HG02642 (cell line): ENCODE measurements around the gene BAG3.
"Not testable (repeated sequence)": the region's sequence is repeated elsewhere in the genome, so short reads cannot be mapped to it uniquely, and the experiment has no call there.

ENCODE experiments used
- ATAC-seq: cut with Tn5 transposase; IDR thresholded peaks from one replicate; pipeline ENCODE4 v1.9.1; 2021; ENCODE audit warnings: mild to moderate bottlenecking; ENCODE audit not compliant: unreplicated experiment, poor library complexity

The BAG3 gene

DNA sequence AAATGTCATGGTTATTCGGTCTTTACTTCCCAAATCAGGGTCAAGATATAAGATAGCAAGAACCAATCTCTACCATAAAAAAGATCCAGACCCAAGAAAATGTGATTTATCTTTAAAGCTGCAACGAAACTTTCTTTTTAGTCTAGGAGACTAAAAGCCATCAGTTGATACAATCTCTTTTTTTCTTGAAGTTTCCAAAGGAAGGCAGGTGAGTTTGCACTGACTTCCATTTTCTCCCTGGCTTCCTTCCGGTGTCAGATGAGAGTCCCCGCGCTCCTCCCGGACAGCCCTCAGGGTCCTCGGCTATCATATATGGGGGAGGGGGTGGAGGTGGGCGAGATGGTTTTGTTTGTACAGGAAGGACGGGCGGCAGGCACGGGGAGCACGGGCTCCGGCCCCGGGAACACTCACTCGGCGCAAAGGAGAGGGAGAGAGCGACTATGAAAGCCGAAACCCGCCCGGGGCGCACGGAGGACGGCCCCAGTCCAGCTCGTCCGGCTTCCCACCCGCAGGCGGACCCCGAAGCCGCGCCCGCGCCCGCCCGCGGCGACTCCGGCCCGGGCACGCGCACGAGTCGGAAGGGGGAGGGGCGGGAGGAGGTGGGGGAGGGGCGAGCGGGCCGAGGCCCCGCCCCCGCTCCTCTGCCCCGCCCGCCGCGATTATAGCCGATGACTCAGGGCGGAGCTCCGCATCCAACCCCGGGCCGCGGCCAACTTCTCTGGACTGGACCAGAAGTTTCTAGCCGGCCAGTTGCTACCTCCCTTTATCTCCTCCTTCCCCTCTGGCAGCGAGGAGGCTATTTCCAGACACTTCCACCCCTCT is at the start of gene BAG3:
Gene BAG3 (plus strand): TSS at position 689 of the 822 bp plus-strand sequence. CDS start 296 bp downstream, outside the sequence.
- ATAC-seq = peak; percentile 83

DNA sequence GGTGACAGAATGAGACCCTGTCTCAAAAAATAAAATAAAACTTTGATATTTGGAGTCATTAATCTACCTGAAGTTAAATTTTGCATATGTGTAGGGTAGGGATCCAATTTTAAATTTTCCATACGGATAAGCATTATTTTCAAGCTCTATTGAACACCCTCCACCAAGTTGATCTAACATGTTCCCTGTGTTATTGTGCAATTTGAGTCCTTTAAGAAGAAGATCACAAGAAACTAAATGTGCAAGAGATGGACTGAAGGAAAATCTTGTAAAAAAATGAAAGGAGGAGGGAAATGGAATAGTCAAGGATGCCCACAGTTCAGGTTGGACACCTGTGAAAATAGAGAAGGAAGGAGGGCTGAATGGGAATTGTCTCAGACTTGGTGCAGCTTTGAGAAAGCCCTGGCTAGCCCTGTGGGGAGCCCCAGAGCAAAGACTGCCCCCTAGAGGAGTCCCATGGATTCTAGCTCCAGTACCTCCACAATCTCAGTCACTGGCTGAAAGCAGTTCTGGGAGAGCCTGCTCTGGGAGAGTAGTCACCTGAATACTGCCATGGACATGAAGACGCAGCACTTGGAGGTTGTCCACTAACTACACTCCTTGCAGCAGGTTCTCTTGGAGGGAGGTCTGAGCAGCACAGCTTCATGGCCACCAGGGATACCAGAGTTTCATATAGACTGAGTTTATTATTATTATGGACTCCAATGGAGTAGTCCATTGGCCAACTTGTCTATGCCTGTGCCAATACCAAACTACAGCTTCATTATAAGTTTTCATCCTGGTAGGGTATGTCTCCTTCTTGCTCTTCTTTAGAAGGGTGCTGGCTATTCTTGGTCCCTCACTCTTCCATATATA is 48.7 kb upstream of the BAG3 start:
- ATAC-seq = no peak

DNA sequence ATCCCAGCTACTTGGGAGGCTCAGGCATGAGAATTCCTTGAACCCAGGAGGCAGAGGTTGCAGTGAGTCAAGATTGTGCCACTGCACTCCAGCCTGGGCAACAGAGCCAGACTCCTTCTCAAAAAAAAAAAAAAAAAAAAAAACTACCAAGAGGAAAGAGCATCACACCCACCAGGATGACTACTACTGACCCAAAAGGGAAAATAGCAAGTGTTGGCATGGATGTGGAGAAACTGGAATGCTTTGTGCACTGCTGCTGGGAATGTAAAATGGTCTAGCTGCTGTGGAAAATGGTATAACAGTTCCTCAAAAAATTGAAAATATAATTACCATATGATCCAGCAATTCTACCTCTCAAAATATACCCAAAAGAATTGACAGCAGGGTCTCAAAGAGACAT is 46.7 kb upstream of the BAG3 start:
- ATAC-seq = no peak

DNA sequence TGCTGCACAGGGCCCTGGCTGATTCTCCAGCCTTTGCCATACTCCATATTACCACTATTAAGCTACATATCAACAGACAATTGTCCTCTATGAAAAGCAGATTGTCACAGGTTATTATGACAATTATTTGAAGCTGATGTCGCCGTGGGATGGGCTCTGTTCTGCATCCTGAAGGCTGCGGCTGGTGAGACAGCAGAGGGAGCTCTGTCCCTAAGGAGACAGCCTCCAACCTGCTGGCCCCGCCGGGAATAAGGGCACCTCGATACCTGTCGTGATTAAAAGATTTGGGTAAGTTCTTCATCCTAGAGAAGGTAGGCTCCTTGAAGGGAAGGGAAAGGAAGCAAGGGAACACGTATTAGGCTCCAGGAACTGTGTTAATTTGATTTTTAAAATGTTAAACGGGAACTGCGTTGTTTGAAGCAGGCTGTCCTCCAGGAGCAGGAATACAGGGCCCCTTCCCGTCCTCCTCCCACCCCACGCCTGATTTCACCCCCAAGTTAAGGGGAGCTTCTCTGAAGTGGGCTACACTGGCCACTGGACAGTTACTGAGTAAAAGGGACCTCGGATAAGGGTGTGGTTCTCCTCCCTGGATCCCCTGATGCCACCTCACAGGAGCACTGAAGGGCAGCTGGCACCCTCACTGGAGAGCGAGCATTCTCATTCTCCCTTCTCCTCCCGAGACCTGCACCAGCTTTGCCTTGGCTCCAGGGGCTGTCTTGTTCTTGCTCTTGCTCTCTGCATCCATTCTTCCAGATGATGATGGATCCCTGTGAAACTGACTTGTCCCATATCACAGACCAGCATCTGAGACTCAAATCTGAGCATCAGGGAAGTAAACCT is 42.6 kb upstream of the BAG3 start:
- ATAC-seq = no peak

DNA sequence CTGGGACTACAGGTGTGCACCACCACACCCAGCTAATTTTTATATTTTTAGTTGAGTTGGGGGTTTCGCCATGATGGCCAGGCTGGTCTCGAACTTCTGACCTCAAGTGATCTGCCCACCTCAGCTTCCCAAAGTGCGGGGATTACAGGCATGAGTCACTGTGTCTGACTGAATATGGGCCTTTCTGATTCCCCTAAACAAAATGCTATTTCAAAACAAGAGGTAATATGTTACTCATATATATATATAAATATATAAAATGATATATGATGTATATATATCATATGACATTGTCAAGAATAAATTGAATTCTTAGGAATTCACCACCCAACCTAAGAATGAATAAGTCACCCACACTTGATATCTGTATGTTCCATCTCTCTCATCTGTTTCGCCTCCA is 41.7 kb upstream of the BAG3 start:
- no peak for ATAC-seq

DNA sequence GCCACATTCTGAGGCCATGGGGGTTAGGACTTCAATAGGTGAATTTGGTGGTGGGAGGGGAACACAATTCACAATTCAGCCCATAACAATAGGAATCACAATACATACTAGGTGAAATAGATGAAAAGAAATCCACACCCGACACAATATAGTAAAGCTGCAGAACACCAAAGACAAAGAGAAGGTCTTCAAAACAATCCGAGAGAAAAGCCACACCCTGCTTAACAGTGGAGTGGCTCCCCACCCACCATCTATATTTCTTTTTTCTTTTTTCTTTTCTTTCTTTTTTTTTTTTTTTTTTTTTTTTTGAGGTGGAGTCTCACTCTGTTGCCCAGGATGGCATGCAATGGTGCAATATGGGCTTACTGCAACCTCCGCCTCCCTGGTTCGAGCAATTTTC is 39.7 kb upstream of the BAG3 start:
- no peak for ATAC-seq

DNA sequence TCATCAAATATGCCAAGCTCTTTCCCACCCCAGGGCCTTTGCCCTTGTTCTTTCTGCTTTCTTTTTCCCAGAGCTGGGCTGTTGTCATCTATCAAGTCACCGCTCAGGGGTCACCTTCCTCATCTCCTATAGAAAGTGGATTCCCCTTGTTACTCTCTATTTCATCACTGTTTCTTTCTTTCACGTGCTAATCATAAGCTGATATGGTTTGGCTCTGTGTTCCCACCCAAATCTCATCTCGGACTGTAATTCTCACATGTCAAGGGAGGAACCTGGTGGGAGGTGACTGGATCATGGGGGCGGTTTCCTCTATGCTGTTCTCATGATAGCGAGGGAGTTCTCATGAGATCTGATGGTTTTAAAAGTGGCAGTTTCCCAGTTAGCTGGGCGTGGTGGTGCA is 37.4 kb upstream of the BAG3 start:
- ATAC-seq = no peak

DNA sequence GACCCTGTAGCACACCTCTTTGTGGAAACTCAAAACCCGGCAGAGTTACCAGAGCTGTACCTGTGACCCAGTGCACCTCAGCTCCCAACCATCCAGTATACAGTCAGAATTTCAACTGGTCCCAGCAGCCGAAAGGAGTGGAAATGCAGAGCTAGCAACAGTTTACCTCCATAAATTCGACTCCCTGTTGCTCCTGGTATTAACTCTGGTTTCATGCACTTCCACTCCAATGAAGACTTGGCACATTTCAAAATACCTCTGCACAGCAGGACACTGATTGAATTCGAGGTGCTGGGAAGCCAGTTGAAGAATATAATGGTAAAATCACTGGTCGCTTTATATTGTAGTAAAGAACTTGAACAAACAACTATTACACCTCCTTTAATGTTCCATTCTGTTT is 36.5 kb upstream of the BAG3 start:
- ATAC-seq = no peak

DNA sequence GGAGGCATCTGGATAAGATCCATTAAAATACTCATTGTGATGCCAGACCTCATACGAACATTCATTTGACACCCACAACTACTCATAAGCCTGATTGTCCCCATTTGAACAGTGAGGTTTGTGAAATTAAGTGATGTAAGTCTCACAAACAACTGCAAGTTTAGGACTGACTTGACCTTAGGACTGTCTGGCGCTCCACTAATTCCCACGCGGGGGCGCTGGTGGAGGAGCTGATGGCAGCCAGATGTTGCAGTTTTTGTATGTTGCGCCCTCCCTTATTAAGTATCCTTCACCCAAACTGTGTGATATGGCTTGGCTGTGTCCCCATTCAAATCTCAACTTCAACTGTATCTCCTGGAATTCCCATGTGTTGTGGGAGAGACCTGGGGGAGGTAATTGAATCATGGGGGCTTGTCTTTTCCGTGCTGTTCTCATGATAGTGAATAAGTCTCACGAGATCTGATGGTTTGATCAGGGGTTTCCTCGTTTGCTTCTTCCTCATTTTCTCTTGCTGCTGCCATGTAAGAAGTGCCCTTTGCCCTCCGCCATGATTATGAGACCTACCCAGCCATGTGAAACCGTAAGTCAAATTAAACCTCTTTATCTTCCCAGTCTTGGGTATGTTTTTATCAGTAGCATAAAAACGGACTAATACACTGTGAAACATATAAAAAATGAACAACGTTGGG is 34.2 kb upstream of the BAG3 start:
- ATAC-seq = no peak

DNA sequence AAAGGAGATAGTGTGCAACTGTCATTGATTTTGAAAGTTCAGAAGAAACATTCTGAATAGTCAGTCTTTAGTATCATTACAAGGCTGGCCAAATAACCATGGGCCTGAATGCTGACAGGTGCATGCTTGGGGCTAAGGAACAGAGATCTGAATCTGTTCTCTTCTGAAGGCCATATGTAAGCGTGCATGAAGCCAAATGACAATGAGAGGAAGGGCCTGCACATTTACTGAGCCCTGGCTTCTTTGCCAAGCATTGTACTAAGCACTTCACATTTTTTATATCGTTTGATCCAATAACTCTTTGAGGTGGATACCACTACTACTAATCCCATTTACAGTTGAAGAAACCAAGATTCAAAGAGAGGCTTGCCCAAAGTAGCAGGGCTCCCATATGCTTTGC is 32.0 kb upstream of the BAG3 start:
- ATAC-seq = no peak

DNA sequence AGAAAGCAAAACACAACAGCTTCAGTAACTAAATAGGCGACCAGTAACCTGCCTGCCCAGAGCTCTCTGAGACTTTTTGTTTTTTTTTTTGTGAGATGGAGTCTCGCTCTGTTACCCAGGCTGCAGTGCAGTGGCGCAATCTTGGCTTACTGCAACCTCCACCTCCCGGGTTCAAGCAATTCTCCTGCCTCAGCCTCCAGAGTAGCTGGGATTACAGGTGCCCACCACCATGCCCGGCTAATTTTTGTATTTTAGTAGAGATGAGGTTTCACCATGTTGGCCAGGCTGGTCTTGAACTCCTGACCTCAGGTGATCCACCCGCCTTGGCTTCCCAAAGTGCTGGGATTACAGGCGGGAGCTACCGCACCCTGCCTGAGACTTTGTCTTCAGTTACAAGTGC is 31.4 kb upstream of the BAG3 start:
- ATAC-seq = not testable (repeated sequence)

DNA sequence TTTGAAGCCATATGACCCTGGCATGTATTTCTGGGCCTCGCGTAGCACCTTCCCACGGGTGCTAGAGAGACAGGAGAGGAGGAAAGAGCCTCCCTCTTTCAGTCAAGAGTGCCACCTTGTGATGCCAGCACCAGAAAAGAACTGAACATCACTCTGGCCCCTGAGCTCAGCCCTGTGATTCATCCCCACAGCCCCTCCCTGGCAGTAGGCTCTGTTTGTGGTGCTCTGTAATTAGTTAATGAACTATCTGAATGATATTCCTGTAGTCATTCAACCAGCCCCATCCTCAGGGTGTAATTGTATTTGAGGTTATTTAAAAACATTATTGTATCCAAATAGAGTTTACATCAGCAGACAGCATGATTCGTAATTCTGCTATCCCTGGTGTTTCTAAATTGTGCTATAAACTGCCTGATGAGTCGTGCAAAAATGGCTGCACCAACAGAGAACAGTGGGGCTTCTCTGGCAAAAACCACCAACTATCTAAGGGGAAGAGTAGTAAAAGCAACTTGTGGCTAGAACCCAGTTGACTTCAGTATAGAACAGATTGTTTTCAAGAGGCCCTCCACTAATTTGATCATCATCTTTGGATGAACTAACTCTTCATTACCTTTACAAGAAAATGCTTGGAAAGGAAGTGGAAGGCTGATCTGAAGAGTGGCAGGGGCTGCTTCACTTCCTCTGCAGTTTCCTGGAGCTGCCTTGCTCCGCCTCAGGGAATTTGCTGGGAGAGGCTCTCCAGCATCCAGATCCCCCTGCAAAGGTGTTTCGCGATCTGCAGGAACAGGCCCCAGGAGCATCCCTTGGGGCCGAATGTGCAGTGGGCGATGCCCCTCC is 30.7 kb upstream of the BAG3 start:
- no peak for ATAC-seq

DNA sequence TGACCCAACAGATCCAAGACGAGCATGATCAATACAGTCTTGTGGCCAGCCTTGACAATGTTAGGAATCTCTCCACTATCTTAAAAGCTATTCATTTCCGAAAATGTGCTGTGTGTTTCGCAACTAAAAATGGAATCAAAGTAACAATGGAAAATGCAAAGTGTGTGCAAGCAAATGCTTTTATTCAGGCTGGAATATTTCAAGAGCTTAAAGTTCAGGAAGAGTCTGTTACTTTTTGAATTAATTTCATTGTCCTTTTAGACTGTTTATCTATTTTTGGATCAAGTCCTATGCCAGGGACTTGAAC is 30.1 kb upstream of the BAG3 start:
- no peak for ATAC-seq

DNA sequence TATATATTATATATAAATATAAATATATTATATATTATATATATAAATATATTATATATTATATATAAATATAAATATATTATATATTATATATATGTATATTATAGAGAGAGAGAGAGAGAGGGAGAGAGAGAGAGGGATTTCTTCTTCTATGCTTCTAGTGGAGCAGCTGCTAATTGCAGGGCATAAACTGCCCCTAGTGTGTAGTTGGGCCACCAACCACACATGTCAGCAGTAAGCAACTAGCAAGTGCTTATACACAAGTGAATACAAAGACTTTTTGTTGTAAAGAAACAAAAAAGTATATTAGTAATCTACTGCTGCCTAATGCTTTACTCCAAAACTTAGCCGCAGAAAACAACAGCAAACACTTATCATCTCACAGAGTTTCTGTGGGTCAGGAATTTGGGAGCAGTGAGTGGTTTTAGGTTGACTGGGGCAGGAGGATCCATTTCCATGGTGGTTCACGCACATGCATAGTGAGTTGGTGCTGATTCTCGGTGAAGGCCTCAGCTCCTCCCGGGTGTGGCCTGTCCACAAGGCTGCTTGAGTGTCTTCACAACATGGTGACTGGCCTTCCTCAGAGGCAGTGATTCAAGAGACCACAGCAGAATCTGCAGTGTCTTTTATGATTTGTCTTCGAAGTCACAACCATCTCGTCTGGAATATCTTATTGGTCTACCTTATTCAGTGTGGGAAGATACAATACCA is 25.5 kb upstream of the BAG3 start:
- no peak for ATAC-seq

DNA sequence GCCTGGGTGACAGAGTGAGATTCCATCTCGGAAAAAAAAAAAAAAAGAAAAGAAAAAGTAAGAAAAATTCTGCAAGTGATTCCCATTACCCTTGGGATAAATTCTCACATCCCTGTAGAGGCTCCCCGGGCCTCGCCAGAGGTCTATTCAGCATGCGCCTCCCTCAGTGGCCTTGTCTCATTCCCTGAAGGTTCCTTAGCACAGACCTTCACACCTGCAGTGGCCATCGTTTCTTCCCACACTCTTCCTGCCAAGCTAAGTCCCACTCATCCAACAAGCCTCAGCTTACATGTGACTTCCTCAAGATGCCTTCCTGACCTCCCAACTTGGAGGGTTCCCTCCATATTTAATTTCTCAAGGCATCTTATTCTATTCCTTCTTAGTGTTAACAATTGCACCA is 20.9 kb upstream of the BAG3 start:
- no peak for ATAC-seq

DNA sequence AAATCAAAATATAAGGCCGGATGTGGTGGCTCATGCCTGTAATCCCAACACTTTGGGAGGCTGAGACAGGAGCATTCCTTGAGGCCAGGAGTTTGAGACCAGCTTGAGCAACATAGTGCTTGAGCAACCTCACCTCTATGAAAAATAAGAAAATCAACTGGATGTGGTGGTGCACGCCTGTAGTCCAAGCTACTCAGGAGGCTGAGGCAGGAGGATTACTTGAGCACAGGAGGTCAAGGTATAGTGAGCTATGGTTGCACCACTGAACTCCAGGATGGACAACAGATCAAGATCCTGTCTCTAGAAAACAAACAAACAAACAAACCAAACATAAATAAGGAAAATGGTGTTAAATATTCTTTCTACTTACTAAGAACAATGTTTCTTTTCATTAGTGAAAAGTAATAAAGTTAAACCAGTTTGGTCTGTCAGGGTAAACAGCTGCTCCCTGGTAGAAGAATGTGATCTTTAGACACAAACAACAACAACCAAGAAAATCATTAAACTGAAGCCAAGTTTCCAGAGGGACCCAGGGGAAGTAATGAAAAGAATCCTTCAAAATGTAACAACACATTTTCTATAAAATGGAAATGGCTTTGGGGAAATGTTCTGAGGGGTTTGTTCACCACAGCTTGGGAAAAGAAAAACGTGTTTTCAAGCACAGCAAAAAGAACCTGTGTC is 17.5 kb upstream of the BAG3 start:
- no peak for ATAC-seq

DNA sequence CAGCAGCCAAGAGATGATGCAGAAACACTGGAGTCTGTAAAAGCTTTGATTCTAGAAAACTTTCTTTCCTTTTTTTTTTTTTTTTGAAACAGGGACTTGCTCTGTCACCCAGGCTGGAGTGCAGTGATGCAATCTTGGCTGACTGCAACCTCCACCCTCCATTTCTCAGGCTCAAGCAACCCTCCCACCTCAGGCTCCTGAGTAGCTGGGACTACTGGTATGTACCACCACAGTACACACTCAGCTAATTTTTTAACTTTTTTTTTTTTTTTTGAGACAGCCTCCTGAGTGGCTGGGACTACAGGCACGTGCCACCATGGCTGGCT is 17.0 kb upstream of the BAG3 start:
- ATAC-seq = no peak

DNA sequence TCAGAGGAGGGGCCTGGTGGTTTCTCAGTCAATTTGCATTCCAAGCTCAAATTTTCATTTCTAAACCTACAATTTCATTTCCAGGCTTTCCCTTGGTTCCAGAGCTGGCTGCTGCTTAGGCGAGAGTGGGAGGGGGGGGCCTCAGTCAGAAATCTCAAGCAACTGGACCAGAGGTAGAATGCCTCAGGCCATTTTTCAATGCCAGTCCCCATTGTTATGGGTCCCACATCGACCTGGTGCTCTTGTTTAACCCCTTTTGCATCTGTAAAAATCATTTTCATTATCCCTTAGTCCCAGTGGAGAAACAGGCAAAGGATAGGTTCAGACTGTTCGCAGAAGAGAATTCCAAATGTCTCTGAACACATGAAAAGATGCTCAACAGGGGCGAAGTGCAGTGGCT is 13.5 kb upstream of the BAG3 start:
- no peak for ATAC-seq
